ENCODE results near the gene BIRC5.

GRCh38 chr17:78202666-78203065 lies 11.4 kb upstream of the BIRC5 start:
- TF ChIP-seq CTCF (IDR thresholded peaks at IDR 0.05 in 4 of 5, conservative IDR thresholded peaks at IDR 0.05 in 1 of 5): no peak
- TF ChIP-seq POLR2A (IDR thresholded peaks at IDR 0.05): no peak

All from gastrocnemius medialis (tissue), 4 donors.